Measurements from ENCODE around the gene ZNF579. TPM values are rescaled to one million over a fixed set of nuclear protein-coding genes. Genes with fewer than 3 reads are reported as not detected.
"Not testable (repeated sequence)": the region's sequence is repeated elsewhere in the genome, so short reads cannot be mapped to it uniquely, and the experiment has no call there.

Gene ZNF579
- total RNA-seq, 1 experiment from 2014 or later, result 13.5 TPM

DNA sequence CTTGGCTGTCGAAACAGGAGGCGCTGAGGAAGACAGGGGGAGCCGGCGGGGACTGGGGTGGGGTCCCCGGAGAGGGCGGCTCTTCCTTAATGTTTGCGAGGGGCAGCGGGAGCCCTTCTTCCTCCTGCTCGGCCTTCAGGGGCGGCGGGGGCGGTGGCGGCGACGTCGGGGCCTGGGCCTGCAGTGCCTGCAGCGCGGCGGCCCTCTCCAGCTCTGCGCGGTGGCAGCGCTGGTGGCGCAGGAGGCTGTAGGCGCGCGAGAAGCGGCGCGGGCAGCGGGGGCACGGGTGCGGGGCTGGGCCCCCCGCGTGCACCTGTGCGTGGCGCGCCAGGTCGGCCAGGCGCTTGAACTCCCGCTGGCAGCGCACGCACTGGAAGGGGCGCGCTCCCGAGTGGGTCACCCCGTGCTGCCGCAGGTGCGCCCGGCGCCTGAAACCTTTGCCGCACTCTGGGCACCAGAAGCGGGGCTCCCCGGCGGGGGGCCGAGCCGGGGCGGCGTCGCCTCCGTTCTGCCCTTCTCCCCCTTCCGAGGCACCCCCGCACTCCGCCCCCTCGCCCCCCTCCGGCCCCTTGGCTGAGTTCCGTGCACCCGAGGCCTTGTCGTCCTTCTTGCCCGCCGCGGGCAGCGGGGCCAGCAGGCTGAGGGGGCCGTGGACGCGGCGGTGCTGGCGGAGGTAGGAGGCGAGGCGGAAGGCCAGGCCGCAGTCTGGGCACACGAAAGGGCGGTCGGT lies 2.5 kb downstream of the ZNF579 start:
- no peak overlapping the region for H3K9ac ChIP-seq (ENCODE audit: low read length)
- no peak for DNase-seq
- H3K4me2 ChIP-seq (ENCODE audit: low read length), result no peak overlapping the region
- POLR2A ChIA-PET (ENCODE audit: unreplicated experiment), result no interaction called here
- no peak for ATAC-seq
- no TSS peak for BruUV-seq (replicated peaks)
- H3K36me3 ChIP-seq (ENCODE audit: low read depth, low read length), result no peaks in the 10 kb centered on the region; the same call in 1 of the 2 replicates
- CTCF ChIA-PET, result no interaction called here
- H3K27ac ChIP-seq (ENCODE audit: low read length), result no peak overlapping the region
- no peaks in the 10 kb centered on the region for H4K20me1 ChIP-seq (ENCODE audit: low read length)
- no peaks in the 10 kb centered on the region for H3K9me3 ChIP-seq (ENCODE audit: low read length)
- H3K9me2 ChIP-seq (replicated peaks; ENCODE audit: low read length), result no peaks in the 10 kb centered on the region
- no peak overlapping the region for H3K4me3 ChIP-seq (ENCODE audit: low read length)
- no peaks in the 10 kb centered on the region for H3F3A ChIP-seq (ENCODE audit: low read length, unreplicated experiment)
- TF ChIP-seq EZH2 (IDR thresholded peaks at IDR 0.05; ENCODE audit: low read length, unreplicated experiment), result no peak
- no peak for TF ChIP-seq EZH2phosphoT487 (IDR thresholded peaks at IDR 0.05; ENCODE audit: borderline replicate concordance, low read length)
- TF ChIP-seq CTCF (conservative IDR thresholded peaks at IDR 0.05; ENCODE audit: low read depth, low read length), result no peak
- H3K4me1 ChIP-seq (ENCODE audit: insufficient read depth, low read length), result peaks cover 6% of the 10 kb centered on the region; the same call in 1 of the 2 replicates
- intact Hi-C loops (cut with micrococcal nuclease), result no loop called here
- H3K79me2 ChIP-seq (ENCODE audit: low read length), result peaks cover 24% of the 10 kb centered on the region
- no peak overlapping the region for H2AFZ ChIP-seq (ENCODE audit: low read length)
- no peaks in the 10 kb centered on the region for H3K27me3 ChIP-seq (ENCODE audit: low read length)

- Histone ChIP-seq H3K27ac (ENCODE audit: low read length) (no peak overlapping the region), H3K9ac (ENCODE audit: low read length) (no peak overlapping the region), H3K9me2 (replicated peaks; ENCODE audit: low read length) (no peaks in the 10 kb centered on the region), H3F3A (ENCODE audit: low read length, unreplicated experiment) (no peaks in the 10 kb centered on the region), H3K9me3 (ENCODE audit: low read length) (no peaks in the 10 kb centered on the region), H2AFZ (ENCODE audit: low read length) (no peak overlapping the region), H3K4me3 (ENCODE audit: low read length) (no peak overlapping the region), H3K4me2 (ENCODE audit: low read length) (no peak overlapping the region), H3K79me2 (ENCODE audit: low read length) (peaks cover 24% of the 10 kb centered on the region), H3K36me3 (ENCODE audit: low read depth, low read length) (no peaks in the 10 kb centered on the region; the same call in 1 of the 2 replicates), H3K4me1 (ENCODE audit: insufficient read depth, low read length) (peaks cover 4% of the 10 kb centered on the region; the same call in 1 of the 2 replicates), H3K27me3 (ENCODE audit: low read length) (no peaks in the 10 kb centered on the region), H4K20me1 (ENCODE audit: low read length) (no peaks in the 10 kb centered on the region)
- no TSS peak for BruUV-seq (replicated peaks)
- no peak for DNase-seq
- no peak for ATAC-seq
- TF ChIP-seq CTCF (conservative IDR thresholded peaks at IDR 0.05; ENCODE audit: low read depth, low read length) (no peak), EZH2 (IDR thresholded peaks at IDR 0.05; ENCODE audit: low read length, unreplicated experiment) (no peak), EZH2phosphoT487 (IDR thresholded peaks at IDR 0.05; ENCODE audit: borderline replicate concordance, low read length) (no peak)
- POLR2A ChIA-PET (ENCODE audit: unreplicated experiment), result no interaction called here
- intact Hi-C loops (cut with micrococcal nuclease), result no loop called here
- CTCF ChIA-PET, result no interaction called here
Observed at GRCh38 chr19:55576746-55577145, 3.9 kb downstream of the ZNF579 start.

DNA sequence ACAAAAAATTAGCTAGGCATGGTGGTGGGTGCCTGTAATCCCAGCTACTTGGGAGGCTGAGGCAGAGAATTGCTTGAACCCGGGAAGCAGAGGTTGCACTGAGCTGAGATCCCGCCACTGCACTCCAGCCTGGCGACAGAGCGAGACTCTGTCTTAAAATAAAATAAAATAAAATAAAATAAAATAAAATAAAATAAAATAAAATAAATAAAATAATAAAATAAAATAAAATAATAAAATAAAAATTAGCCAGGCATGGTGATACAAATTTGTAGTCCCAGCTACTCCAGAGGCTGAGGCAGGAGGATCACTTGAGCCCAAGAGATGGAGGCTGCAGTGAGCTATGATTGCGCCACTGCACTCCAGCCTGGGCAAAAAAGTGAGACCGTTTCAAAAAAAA lies 6.7 kb downstream of the ZNF579 start:
- H3K9me2 ChIP-seq (replicated peaks; ENCODE audit: low read length); H2AFZ ChIP-seq (ENCODE audit: low read length); H3K9ac ChIP-seq (ENCODE audit: low read length); BruUV-seq (replicated peaks); H3K36me3 ChIP-seq (ENCODE audit: low read depth, low read length); H3K9me3 ChIP-seq (ENCODE audit: low read length); H3F3A ChIP-seq (ENCODE audit: low read length, unreplicated experiment); intact Hi-C loops (cut with micrococcal nuclease); H3K4me1 ChIP-seq (ENCODE audit: insufficient read depth, low read length); H4K20me1 ChIP-seq (ENCODE audit: low read length); POLR2A ChIA-PET (ENCODE audit: unreplicated experiment); H3K27me3 ChIP-seq (ENCODE audit: low read length); ATAC-seq; H3K4me3 ChIP-seq (ENCODE audit: low read length); DNase-seq; H3K27ac ChIP-seq (ENCODE audit: low read length); H3K4me2 ChIP-seq (ENCODE audit: low read length); H3K79me2 ChIP-seq (ENCODE audit: low read length): not testable (repeated sequence)
- CTCF ChIA-PET, result interaction anchor here (0.7 kb wide), 1 partner anchor 17 kb away, joined by 11 read pairs; no protein-coding TSS in a partner anchor

GRCh38 chr19:55569477-55569876 lies 11.2 kb downstream of the ZNF579 start:
- H2AFZ ChIP-seq (ENCODE audit: low read length); H3K36me3 ChIP-seq (ENCODE audit: low read depth, low read length); H3K4me2 ChIP-seq (ENCODE audit: low read length); DNase-seq; H3K9me2 ChIP-seq (replicated peaks; ENCODE audit: low read length); H3K4me3 ChIP-seq (ENCODE audit: low read length); H3K9ac ChIP-seq (ENCODE audit: low read length); intact Hi-C loops (cut with micrococcal nuclease); H3F3A ChIP-seq (ENCODE audit: low read length, unreplicated experiment); H3K9me3 ChIP-seq (ENCODE audit: low read length); H3K4me1 ChIP-seq (ENCODE audit: insufficient read depth, low read length); CTCF ChIA-PET; POLR2A ChIA-PET (ENCODE audit: unreplicated experiment); H3K27ac ChIP-seq (ENCODE audit: low read length); H4K20me1 ChIP-seq (ENCODE audit: low read length); ATAC-seq; H3K79me2 ChIP-seq (ENCODE audit: low read length); H3K27me3 ChIP-seq (ENCODE audit: low read length); BruUV-seq (replicated peaks): not testable (repeated sequence)
